Measurements from ENCODE around the gene TTC22.
A peak's percentile ranks its signal among the peaks of the same experiment; 100 is the strongest.

TTC22 gene

GRCh38 chr1:54833121-54833520 is 32.0 kb upstream of the TTC22 start:
- DNase-seq: no peak

GRCh38 chr1:54826226-54826816 is 25.2 kb upstream of the TTC22 start:
- DNase-seq: no peak

- DNase-seq: no peak
These were observed 24.6 kb upstream of the TTC22 start for GRCh38 chr1:54825696-54826095.

GRCh38 chr1:54823670-54824069 is 22.5 kb upstream of the TTC22 start:
- no peak for DNase-seq

GRCh38 chr1:54819733-54820132 is 18.6 kb upstream of the TTC22 start:
- DNase-seq: no peak

GRCh38 chr1:54819195-54819536 is 18.0 kb upstream of the TTC22 start:
- DNase-seq: no peak

GRCh38 chr1:54818461-54819194 is 17.5 kb upstream of the TTC22 start:
- no peak for DNase-seq

GRCh38 chr1:54816951-54817350 is 15.8 kb upstream of the TTC22 start:
- DNase-seq: no peak

- no peak for DNase-seq
These were observed 15.0 kb upstream of the TTC22 start for GRCh38 chr1:54816130-54816529.

- DNase-seq: no peak
These were observed 14.2 kb upstream of the TTC22 start for GRCh38 chr1:54815086-54815876.

GRCh38 chr1:54814571-54814970 is 13.4 kb upstream of the TTC22 start:
- no peak for DNase-seq

GRCh38 chr1:54814126-54814498 is 13.0 kb upstream of the TTC22 start:
- no peak for DNase-seq

- no peak for DNase-seq
These were observed 12.5 kb upstream of the TTC22 start for GRCh38 chr1:54813485-54814125.

GRCh38 chr1:54812801-54813484 is 11.8 kb upstream of the TTC22 start:
- DNase-seq: no peak

GRCh38 chr1:54811739-54812655 is 10.9 kb upstream of the TTC22 start:
- DNase-seq: no peak

- DNase-seq: no peak
These were observed 9.9 kb upstream of the TTC22 start for GRCh38 chr1:54811066-54811465.

GRCh38 chr1:54810153-54810942 is 9.2 kb upstream of the TTC22 start:
- DNase-seq: peak; percentile 57

GRCh38 chr1:54809496-54810074 is 8.5 kb upstream of the TTC22 start:
- no peak for DNase-seq

- no peak for DNase-seq
These were observed 7.5 kb upstream of the TTC22 start for GRCh38 chr1:54808443-54809207.

- no peak for DNase-seq
These were observed 6.6 kb upstream of the TTC22 start for GRCh38 chr1:54807756-54808155.

All from activated T-cell treated with anti-CD3 and anti-CD28 coated beads for 4 hours (primary cell).